ENCODE measurements around the gene ARRDC2. TPM values are rescaled to one million over a fixed set of nuclear protein-coding genes. Genes with fewer than 3 reads are reported as not detected.
"Not testable (repeated sequence)": the region's sequence is repeated elsewhere in the genome, so short reads cannot be mapped to it uniquely, and the experiment has no call there.

The ARRDC2 gene
- total RNA-seq, 5 donors from 2014 or later (not counting 1 experiment from before 2014, with no cell fraction given), result 163 to 195 (median 188) TPM

DNA sequence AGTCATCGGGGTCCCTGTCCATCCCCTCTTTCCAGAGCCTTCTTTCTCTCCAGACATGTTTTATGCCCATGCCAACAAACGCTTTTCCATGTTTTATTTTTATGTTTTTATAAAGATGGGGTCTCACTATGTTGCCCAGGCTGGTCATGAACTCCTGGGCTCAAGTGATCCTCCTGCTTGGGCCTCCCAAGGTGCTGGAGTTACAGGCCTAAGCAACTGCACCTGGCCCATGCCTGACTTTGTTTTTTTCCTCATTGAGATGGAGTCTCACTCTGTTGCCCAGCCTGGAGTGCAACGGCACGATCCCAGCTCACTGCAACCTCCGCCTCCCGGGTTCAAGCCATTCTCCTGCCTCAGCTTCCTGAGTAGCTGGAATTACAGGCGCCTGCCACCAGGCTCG, 21.4 kb upstream of the ARRDC2 start:
- H3K27ac Mint-ChIP-seq; H3K4me1 ChIP-seq (ENCODE audit: control insufficient read depth in 1 of 2, extremely low read depth in 1 of 2, insufficient read depth in 2 of 2, low read length in 2 of 2); H3K27ac ChIP-seq (ENCODE audit: low read length); H3K4me3 ChIP-seq (ENCODE audit: control insufficient read depth in 1 of 2, extremely low read depth in 1 of 2, low read length in 1 of 2); H3K27me3 Mint-ChIP-seq; H3K9me3 Mint-ChIP-seq; DNase-seq; H3K9me3 ChIP-seq; CTCF ChIA-PET; H3K36me3 ChIP-seq (ENCODE audit: control insufficient read depth in 2 of 2, extremely low read depth in 1 of 2, insufficient read depth in 1 of 2, low read length in 1 of 2); ATAC-seq (replicated peaks in 1 of 4); H3K36me3 Mint-ChIP-seq; H3K4me1 Mint-ChIP-seq; H3K4me3 Mint-ChIP-seq; POLR2A ChIA-PET: not testable (repeated sequence)
- H3K27me3 ChIP-seq (replicated peaks in 1 of 2; ENCODE audit: control insufficient read depth in 2 of 2, extremely low read depth in 1 of 2, insufficient read depth in 2 of 2, low read length in 1 of 2), result peaks cover 0 to 34% of the 10 kb centered on the region in 2 experiments
- 85% methylated on average over 6 of the region's 8 CpGs for WGBS (ENCODE audit: insufficient coverage)

DNA sequence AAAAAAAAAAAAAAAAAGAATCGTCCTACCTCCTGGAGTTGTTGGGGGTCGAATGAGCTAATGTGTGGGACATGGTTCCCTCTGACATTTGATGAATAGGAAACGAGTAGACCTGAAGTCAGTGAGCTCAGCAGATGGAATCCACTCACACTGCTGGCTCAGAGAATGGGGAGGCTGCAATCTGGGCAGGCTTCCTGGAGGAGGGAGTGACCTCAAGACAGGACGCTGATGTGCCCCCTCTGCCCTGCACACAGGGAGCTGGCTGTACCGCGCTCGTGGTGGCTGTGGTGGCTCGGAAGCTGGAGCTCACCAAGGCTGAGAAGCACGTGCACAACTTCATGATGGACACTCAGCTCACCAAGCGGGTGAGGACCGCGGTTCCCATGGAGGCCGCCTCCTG, 19.8 kb upstream of the ARRDC2 start:
- no peak for DNase-seq
- H3K36me3 ChIP-seq (ENCODE audit: control insufficient read depth in 2 of 2, extremely low read depth in 1 of 2, insufficient read depth in 1 of 2, low read length in 1 of 2), result no peaks in the 10 kb centered on the region
- peaks cover 0 to 29% of the 10 kb centered on the region in 2 experiments for H3K27me3 ChIP-seq (replicated peaks in 1 of 2; ENCODE audit: control insufficient read depth in 2 of 2, extremely low read depth in 1 of 2, insufficient read depth in 2 of 2, low read length in 1 of 2)
- H3K4me3 ChIP-seq (ENCODE audit: control insufficient read depth in 1 of 2, extremely low read depth in 1 of 2, low read length in 1 of 2), result no peak overlapping the region
- no peaks in the 10 kb centered on the region for H3K9me3 ChIP-seq
- whole genome bisulfite sequencing (ENCODE audit: insufficient coverage), result 86% methylated on average over 12 of the region's 13 CpGs
- H3K4me1 Mint-ChIP-seq, result no peaks in the 10 kb centered on the region
- no peak overlapping the region for H3K4me3 Mint-ChIP-seq
- no peak overlapping the region for H3K27ac Mint-ChIP-seq
- ChIA-PET CTCF (interaction anchor here in 1 of 2 donors (0.7 kb wide), 1 partner anchor 69 kb away, joined by 4 read pairs; no protein-coding TSS in a partner anchor), POLR2A (interaction anchor here in 1 of 2 donors (0.5 kb wide), 1 partner anchor 81 kb away, joined by 9 read pairs; no protein-coding TSS in a partner anchor)
- no peaks in the 10 kb centered on the region for H3K9me3 Mint-ChIP-seq
- H3K4me1 ChIP-seq (ENCODE audit: control insufficient read depth in 1 of 2, extremely low read depth in 1 of 2, insufficient read depth in 2 of 2, low read length in 2 of 2), result no peaks in the 10 kb centered on the region
- no peak overlapping the region for H3K27ac ChIP-seq (ENCODE audit: low read length)
- ATAC-seq (replicated peaks in 1 of 4), result no peak
- H3K36me3 Mint-ChIP-seq, result no peaks in the 10 kb centered on the region
- no peaks in the 10 kb centered on the region for H3K27me3 Mint-ChIP-seq

DNA sequence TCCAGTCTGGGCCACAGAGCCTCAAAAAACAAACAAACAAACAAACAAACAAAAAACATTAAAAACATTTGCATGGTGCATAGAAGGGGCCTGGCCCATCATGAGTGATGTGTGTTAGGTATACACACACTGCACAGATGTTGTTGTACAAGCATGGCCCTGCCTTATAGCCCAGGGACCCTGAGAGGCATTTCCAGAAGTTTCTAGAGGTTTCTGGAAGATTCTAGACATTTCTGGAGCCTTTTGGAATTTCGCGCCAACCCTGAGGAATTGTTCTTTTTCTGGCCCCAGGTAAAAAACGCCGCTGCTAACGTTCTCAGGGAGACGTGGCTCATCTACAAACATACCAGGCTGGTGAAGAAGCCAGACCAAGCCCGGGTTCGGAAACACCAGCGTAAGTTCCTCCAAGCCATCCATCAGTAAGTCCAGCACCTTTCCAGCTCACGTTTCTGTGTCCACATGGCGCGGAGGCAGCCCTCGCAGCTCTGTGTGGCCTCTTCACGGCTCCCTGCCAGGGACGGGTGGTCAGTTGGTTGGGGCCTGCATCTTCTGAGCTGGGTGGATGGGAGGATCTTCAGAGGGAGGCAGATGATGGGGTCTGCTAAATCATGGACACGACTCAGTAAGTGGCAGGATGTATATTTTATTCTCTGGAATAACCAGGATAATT, 18.4 kb upstream of the ARRDC2 start:
- CTCF ChIA-PET, result no interaction called here
- Mint-ChIP-seq H3K27me3 (no peaks in the 10 kb centered on the region), H3K36me3 (no peaks in the 10 kb centered on the region), H3K4me3 (no peak overlapping the region), H3K9me3 (no peaks in the 10 kb centered on the region), H3K4me1 (no peaks in the 10 kb centered on the region), H3K27ac (no peak overlapping the region)
- Histone ChIP-seq H3K27me3 (replicated peaks in 1 of 2; ENCODE audit: control insufficient read depth in 2 of 2, extremely low read depth in 1 of 2, insufficient read depth in 2 of 2, low read length in 1 of 2) (peaks cover 0 to 25% of the 10 kb centered on the region in 2 experiments), H3K9me3 (no peaks in the 10 kb centered on the region), H3K36me3 (ENCODE audit: control insufficient read depth in 2 of 2, extremely low read depth in 1 of 2, insufficient read depth in 1 of 2, low read length in 1 of 2) (no peaks in the 10 kb centered on the region), H3K27ac (ENCODE audit: low read length) (no peak overlapping the region), H3K4me1 (ENCODE audit: control insufficient read depth in 1 of 2, extremely low read depth in 1 of 2, insufficient read depth in 2 of 2, low read length in 2 of 2) (no peaks in the 10 kb centered on the region), H3K4me3 (ENCODE audit: control insufficient read depth in 1 of 2, extremely low read depth in 1 of 2, low read length in 1 of 2) (no peak overlapping the region)
- 90% methylated on average over 14 of the region's 16 CpGs for WGBS (ENCODE audit: insufficient coverage)
- DNase-seq, result no peak
- ATAC-seq (replicated peaks in 1 of 4), result no peak
- POLR2A ChIA-PET, result no interaction called here

DNA sequence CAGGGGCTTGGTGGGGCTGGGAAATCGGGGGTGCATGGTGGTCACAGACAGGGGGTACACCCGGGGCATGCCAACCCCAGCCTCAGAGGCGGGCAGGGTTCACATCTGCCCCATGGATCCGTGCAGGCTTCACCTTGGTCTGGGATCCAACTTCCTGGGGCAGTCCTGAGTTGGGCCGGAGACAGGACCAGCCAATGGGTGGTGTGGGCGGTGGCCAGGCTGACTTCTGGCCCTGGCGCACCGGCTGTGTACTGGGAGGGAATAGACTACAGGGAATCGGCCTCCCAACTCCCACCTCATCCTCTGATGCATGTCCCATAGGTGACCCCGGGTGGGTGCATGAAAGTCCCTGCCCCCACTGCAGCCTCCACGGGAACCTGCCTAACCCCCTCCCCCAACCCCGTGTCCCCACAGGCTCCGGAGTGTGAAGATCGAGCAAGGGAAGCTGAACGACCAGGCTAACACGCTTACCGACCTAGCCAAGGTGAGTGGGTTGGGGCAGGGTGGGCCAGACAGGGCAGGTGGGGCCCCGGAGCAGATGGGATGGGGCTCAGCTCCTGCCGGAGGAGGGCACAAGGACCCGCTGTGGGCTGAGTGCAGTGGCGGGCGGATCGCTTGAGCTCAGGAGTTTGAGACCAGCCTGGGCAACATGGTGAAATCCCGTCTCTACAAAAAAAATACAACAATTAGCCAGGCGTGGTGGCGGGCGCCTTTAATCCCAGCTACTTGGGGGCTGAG, 14.7 kb upstream of the ARRDC2 start:
- ATAC-seq (replicated peaks in 1 of 4) (no peak), DNase-seq (no peak)
- H3K36me3 ChIP-seq (ENCODE audit: control insufficient read depth in 2 of 2, extremely low read depth in 1 of 2, insufficient read depth in 1 of 2, low read length in 1 of 2), result no peaks in the 10 kb centered on the region
- no peaks in the 10 kb centered on the region for H3K27me3 Mint-ChIP-seq
- peaks cover 0 to 10% of the 10 kb centered on the region in 2 experiments for H3K4me1 ChIP-seq (ENCODE audit: control insufficient read depth in 1 of 2, extremely low read depth in 1 of 2, insufficient read depth in 2 of 2, low read length in 2 of 2)
- no peaks in the 10 kb centered on the region for H3K9me3 Mint-ChIP-seq
- no peaks in the 10 kb centered on the region for H3K36me3 Mint-ChIP-seq
- ChIA-PET POLR2A (interaction anchor here in 1 of 2 donors (0.6 kb wide), 1 partner anchor 172 kb away, joined by 7 read pairs; no protein-coding TSS in a partner anchor), CTCF (interaction anchor here in 1 of 2 donors (1.7 kb wide), 1 partner anchor 46 kb away, joined by 4 read pairs; no protein-coding TSS in a partner anchor)
- H3K4me1 Mint-ChIP-seq, result peaks cover 2 to 7% (median 6%) of the 10 kb centered on the region in 3 donors
- no peak overlapping the region for H3K27ac ChIP-seq (ENCODE audit: low read length)
- H3K9me3 ChIP-seq, result no peaks in the 10 kb centered on the region
- 96% methylated on average over 8 of the region's 27 CpGs for WGBS (ENCODE audit: insufficient coverage)
- H3K4me3 Mint-ChIP-seq, result no peak overlapping the region
- peaks cover 0 to 19% of the 10 kb centered on the region in 2 experiments for H3K27me3 ChIP-seq (replicated peaks in 1 of 2; ENCODE audit: control insufficient read depth in 2 of 2, extremely low read depth in 1 of 2, insufficient read depth in 2 of 2, low read length in 1 of 2)
- no peak overlapping the region for H3K27ac Mint-ChIP-seq
- no peak overlapping the region for H3K4me3 ChIP-seq (ENCODE audit: control insufficient read depth in 1 of 2, extremely low read depth in 1 of 2, low read length in 1 of 2)

DNA sequence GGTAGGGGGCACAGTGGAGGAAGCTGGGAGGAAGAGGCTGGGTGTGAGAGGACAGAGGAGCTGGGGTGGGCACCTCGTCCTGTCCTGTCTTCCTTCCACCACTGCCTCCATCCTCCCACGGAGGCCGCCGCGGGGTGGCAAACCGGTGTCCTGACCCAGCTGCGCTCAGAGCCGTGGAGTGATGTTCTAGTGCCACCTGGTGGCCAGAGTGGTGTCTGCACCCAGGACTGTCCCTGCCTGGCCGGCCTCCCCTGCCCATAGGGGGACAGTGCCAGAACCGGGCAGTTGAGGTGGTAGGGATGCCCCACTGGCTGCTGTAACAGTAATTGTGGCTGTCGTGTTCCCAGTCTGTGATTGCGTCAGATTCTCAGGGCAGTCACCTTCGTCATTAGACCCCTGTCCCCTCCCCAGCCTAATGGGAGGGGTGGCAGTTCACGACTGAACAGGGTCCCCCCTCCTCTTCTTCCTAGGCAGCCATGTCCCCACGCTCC, 11.1 kb upstream of the ARRDC2 start:
- Histone ChIP-seq H3K36me3 (ENCODE audit: control insufficient read depth in 2 of 2, extremely low read depth in 1 of 2, insufficient read depth in 1 of 2, low read length in 1 of 2) (no peaks in the 10 kb centered on the region), H3K4me1 (ENCODE audit: control insufficient read depth in 1 of 2, extremely low read depth in 1 of 2, insufficient read depth in 2 of 2, low read length in 2 of 2) (peaks cover under 1 to 31% of the 10 kb centered on the region in 2 experiments), H3K27me3 (replicated peaks in 1 of 2; ENCODE audit: control insufficient read depth in 2 of 2, extremely low read depth in 1 of 2, insufficient read depth in 2 of 2, low read length in 1 of 2) (peaks cover 0 to 15% of the 10 kb centered on the region in 2 experiments), H3K4me3 (ENCODE audit: control insufficient read depth in 1 of 2, extremely low read depth in 1 of 2, low read length in 1 of 2) (no peak overlapping the region), H3K9me3 (no peaks in the 10 kb centered on the region), H3K27ac (ENCODE audit: low read length) (no peak overlapping the region)
- ATAC-seq (replicated peaks in 1 of 4) (peak; percentile 21 to 40 (median 30)), DNase-seq (peak; percentile 57 to 92 (median 80))
- 11% methylated on average over 11 of the region's 15 CpGs for WGBS (ENCODE audit: insufficient coverage)
- Mint-ChIP-seq H3K27me3 (no peaks in the 10 kb centered on the region), H3K9me3 (no peaks in the 10 kb centered on the region), H3K36me3 (no peaks in the 10 kb centered on the region), H3K27ac (no peak overlapping the region), H3K4me1 (peaks cover 16 to 25% (median 24%) of the 10 kb centered on the region in 3 donors), H3K4me3 (no peak overlapping the region)
- POLR2A ChIA-PET, result interaction anchor here in 1 of 2 donors (1.2 kb wide), 1 partner anchor 59 kb away, joined by 6 read pairs; no protein-coding TSS in a partner anchor
- CTCF ChIA-PET, result interaction anchor here (1.1 to 5.5 kb wide), 4 partner anchors 49 to 137 kb away, joined by 3 to 43 read pairs (median 15); partner anchors contain the start of gene RPL18A (in 1 of the 2)

Data from T-cell (primary cell).